Small intestine (tissue), 7 donors: ENCODE measurements around the gene HEXA. TPM values are rescaled to one million over a fixed set of nuclear protein-coding genes. Genes with fewer than 3 reads are reported as not detected.

Source experiments
- DNase-seq, 2 donors: peaks; one replicate each; pipeline versions ENCODE4 v3.0.0 to v3.0.0-alpha.2; 2013
- FAIRE-seq: peaks from 2 replicates; lab custom pipeline; 2012; peaks lifted over from hg19 to GRCh38; lab: Jason Lieb, UNC
- H3K27ac ChIP-seq, 3 donors: one replicate each; pipeline ENCODE4 v1.5.1; 2013; ENCODE audit warnings: low read length in 2 of 3, mild to moderate bottlenecking in 2 of 3, control low read depth in 1 of 3, inconsistent platforms in 1 of 3, low read depth in 1 of 3, moderate library complexity in 1 of 3
- H3K27me3 ChIP-seq, 3 donors: one replicate each; pipeline ENCODE4 v1.6.1; 2013; ENCODE audit warnings: low read length in 3 of 3, inconsistent platforms in 1 of 3; ENCODE audit not compliant: control insufficient read depth in 3 of 3, insufficient read depth in 3 of 3
- H3K36me3 ChIP-seq, 3 donors: one replicate each; pipeline ENCODE4 v1.6.1; 2013; ENCODE audit warnings: low read length in 3 of 3, inconsistent platforms in 1 of 3, low read depth in 1 of 3, mild to moderate bottlenecking in 1 of 3, moderate library complexity in 1 of 3; ENCODE audit not compliant: control insufficient read depth in 3 of 3, insufficient read depth in 2 of 3
- H3K4me1 ChIP-seq, 3 donors: one replicate each; pipeline ENCODE4 v1.6.1; 2013; ENCODE audit warnings: low read length in 2 of 3, inconsistent platforms in 1 of 3, low read depth in 1 of 3, mild to moderate bottlenecking in 1 of 3, moderate library complexity in 1 of 3; ENCODE audit not compliant: control insufficient read depth in 3 of 3, insufficient read depth in 2 of 3
- H3K4me3 ChIP-seq, 3 donors: one replicate each; pipeline ENCODE4 v1.5.1; 2013; ENCODE audit warnings: low read length in 3 of 3, control low read depth in 1 of 3, inconsistent platforms in 1 of 3, low read depth in 1 of 3, mild to moderate bottlenecking in 1 of 3, moderate library complexity in 1 of 3
- H3K9me3 ChIP-seq, 2 donors: one replicate each; pipeline ENCODE4 v1.6.1; 2013; ENCODE audit warnings: low read depth in 1 of 2, low read length in 1 of 2; ENCODE audit not compliant: control insufficient read depth in 2 of 2, insufficient read depth in 1 of 2
- WGBS, 3 donors: extraction: QIAGEN DNeasy Blood & Tissue Kit; methylation state at CpG; one replicate each; pipeline ENCODE4 v1.1.7; 2013; 5-methylcytosine and 5-hydroxymethylcytosine counted together
- polyA plus RNA-seq, 4 donors: library from polyadenylated mRNA; stranded (reverse) in 3 of 4; unstranded in 1 of 4; fragments of 200-250 nt in 3 of 4; fragments of 120-200 nt in 1 of 4; gene quantifications; one replicate each; pipeline versions ENCODE4 v1.2.1 to v1.2.3, GENCODE V29; 2013
- donor health status: healthy with polysubstance abuse.
- donor health status: control.
- donor health status: control.
- donor health status: Bipolar disorder and iron deficiency.
- donor health status: healthy.

HEXA gene
- polyA plus RNA-seq, 4 donors = 39.7 to 255 (median 83.4) TPM

DNA sequence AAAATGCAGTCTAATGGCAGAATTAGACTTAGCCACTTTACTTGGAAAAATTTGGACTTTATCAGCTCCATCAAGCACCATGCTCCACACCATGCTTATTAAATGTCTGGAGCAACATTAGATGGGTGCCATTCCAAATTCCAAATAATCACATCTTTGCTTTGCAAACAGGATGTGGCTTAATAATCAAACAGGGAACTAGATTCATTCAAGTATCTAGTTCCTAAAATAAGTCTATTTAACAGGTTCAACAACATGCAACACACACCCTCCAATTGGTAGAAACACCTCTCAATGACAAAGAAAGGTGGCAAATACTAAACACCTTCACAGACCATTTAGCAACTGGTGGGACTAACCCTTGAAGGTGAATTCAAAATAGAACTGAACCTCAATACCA lies 3.5 kb downstream of the HEXA start:
- DNase-seq (no peak), FAIRE-seq (no peak)
- Histone ChIP-seq H3K27me3 (no peaks in the 10 kb centered on the region), H3K9me3 (no peaks in the 10 kb centered on the region), H3K36me3 (peaks cover 0 to 7% (median 2%) of the 10 kb centered on the region in 3 donors), H3K27ac (no peak overlapping the region), H3K4me1 (peaks cover 0 to 7% (median 2%) of the 10 kb centered on the region in 3 donors), H3K4me3 (no peak overlapping the region)

DNA sequence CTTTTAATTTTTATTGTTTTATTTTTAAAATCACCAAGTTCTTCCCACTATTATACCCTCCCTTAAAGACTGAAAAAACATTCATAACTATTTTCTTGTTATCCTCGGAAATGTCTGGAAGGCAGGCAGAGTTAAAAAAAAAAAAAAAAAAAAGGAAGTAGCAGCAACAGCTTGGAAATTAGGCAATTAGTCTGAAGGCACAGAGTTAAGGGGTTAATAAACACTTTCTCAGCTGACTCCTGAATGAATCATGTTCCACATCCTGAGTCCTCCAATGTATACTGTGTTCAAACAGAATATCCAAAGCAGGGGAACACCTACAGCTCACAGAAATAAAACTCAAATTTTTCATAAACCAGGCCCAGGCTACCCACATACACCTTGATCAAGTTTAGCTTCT lies 5.8 kb downstream of the HEXA start:
- FAIRE-seq (no peak), DNase-seq (no peak)
- Histone ChIP-seq H3K4me1 (peaks cover 0 to 7% (median 2%) of the 10 kb centered on the region in 3 donors), H3K4me3 (no peak overlapping the region), H3K9me3 (no peaks in the 10 kb centered on the region), H3K36me3 (peaks cover 0 to 7% (median 2%) of the 10 kb centered on the region in 3 donors), H3K27ac (no peak overlapping the region), H3K27me3 (no peaks in the 10 kb centered on the region)
- 81 to 93% (median 90%) methylated on average over 1 of the region's 1 CpG for WGBS, 3 donors

DNA sequence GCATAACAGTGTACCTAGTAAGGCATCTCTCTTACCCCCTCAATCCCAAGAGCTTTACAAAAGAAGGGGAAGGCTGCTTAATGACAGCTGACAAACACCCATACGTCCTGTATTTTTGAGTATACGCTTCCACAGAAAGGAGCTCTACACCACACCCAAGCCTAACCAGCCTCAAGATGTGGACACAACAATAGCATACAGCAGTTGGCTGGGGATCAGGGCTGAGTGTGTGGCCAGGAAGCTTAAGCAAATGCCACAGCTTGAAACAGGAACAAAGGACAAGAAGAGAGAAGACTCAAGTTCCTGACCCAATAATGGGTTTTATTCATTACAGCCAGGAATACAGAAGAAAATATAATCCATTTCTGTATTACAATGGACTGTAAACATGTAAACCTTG lies 6.9 kb downstream of the HEXA start:
- H3K27ac ChIP-seq = no peak overlapping the region
- no peaks in the 10 kb centered on the region for H3K9me3 ChIP-seq
- H3K36me3 ChIP-seq = peaks cover 0 to 8% (median 2%) of the 10 kb centered on the region in 3 donors
- H3K4me3 ChIP-seq = no peak overlapping the region
- DNase-seq (no peak), FAIRE-seq (no peak)
- H3K27me3 ChIP-seq = no peaks in the 10 kb centered on the region
- peaks cover 0 to 3% (median 2%) of the 10 kb centered on the region in 3 donors for H3K4me1 ChIP-seq
- 68 to 85% (median 77%) methylated on average over 2 of the region's 2 CpGs for WGBS, 3 donors

DNA sequence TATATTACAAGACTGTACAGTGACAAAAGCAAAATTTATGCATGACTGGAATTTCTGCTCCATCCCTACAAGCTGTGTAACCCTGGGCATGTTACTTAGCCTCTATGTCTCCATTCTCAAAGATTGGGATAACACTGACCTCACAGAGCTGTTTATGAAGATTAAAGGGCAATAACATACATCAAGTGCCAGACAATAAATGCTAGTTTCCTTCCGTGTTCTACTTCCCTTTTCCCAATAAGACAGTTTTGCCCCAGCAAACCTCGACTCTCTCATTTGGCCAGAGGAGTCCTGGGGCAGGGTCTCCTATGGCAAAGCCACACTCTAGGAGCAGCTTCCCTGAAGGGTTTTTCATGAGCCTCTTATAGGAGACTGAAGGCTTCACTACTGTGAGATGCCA lies 7.5 kb downstream of the HEXA start:
- Histone ChIP-seq H3K27me3 (no peaks in the 10 kb centered on the region), H3K36me3 (peaks cover 0 to 11% (median 2%) of the 10 kb centered on the region in 3 donors), H3K9me3 (no peaks in the 10 kb centered on the region), H3K4me3 (no peak overlapping the region), H3K4me1 (peaks cover 0 to 3% (median 2%) of the 10 kb centered on the region in 3 donors), H3K27ac (no peak overlapping the region)
- WGBS, 3 donors = 26 to 66% (median 46%) methylated on average over 2 of the region's 2 CpGs
- no peak for FAIRE-seq
- peak in 1 of 2 donors; percentile 28 for DNase-seq

DNA sequence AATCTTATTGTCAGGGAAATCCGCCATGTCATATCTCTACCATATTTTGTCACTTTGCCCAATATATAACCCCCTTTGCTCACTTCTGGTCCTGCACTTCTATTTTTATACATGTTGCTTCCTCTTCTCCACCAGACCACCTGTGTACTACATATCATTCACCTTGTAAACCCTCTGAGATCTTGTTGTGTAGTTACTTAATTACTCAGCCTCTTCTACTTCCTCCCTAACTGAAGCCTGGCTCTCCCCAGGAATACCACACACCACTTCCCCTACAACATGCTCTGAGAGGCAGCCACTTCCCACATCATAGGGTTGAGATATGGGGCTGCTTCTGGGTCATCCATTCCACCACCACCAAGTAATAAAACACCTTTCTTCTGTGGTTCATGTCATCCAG lies 10.0 kb downstream of the HEXA start:
- Histone ChIP-seq H3K27me3 (no peaks in the 10 kb centered on the region), H3K4me1 (peaks cover 0 to 3% (median 2%) of the 10 kb centered on the region in 3 donors), H3K36me3 (peaks cover 0 to 10% (median 0%) of the 10 kb centered on the region in 3 donors), H3K4me3 (no peak overlapping the region), H3K27ac (no peak overlapping the region), H3K9me3 (no peaks in the 10 kb centered on the region)
- peak in 1 of 2 donors; percentile 14 for DNase-seq
- 76 to 92% (median 83%) methylated on average over 1 of the region's 1 CpG for WGBS, 3 donors
- FAIRE-seq = no peak

DNA sequence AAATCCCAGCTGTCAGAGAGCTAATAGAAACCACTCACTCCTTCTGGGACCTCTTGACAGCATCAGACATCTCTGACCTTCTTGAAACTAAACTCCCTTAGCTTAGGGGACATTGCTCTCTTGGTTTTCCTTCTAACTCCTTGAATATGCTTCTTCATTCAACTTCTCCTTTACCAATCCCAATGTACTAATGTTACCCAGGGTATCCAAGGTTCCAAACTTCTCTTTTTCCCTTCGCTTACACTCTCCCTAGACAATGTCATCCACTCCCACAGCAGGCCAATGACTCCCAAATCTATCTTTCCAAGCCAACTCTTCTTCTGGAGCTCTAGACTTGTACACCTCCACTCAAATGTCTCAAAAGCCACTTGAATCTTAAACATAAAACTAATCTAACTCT lies 14.6 kb downstream of the HEXA start:
- Histone ChIP-seq H3K27me3 (no peaks in the 10 kb centered on the region), H3K36me3 (peaks cover 0 to 25% (median 2%) of the 10 kb centered on the region in 3 donors), H3K27ac (no peak overlapping the region), H3K9me3 (no peaks in the 10 kb centered on the region), H3K4me1 (peaks cover 0 to 3% (median 0%) of the 10 kb centered on the region in 3 donors), H3K4me3 (no peak overlapping the region)
- DNase-seq (no peak), FAIRE-seq (no peak)
- 93 to 100% (median 100%) methylated on average over 1 of the region's 1 CpG for WGBS, 3 donors

DNA sequence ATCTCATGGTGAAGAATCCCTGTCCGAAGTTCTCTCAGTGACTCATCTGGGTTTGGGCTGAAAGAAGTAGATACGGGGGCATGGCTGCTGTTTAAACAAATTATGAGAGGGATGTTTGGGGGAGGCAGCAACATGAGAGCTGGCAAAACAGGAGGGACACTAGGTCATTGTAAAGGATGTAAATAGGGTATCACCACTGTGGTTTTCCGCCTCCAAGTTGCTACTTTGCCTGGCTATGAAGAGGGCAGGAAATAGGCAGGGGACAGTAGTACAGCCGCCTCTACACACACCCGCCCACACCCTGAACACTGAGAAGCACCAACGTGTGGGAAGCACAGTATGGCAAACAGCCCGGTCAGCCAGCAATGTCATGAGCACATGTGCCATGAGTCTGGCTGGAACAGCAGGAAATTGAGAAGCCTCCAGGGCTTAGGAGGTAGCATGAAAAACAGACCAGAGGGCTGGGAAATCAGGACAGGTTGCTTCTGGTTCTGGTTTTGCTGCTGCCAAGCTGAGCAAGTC lies 17.1 kb downstream of the HEXA start:
- H3K4me3 ChIP-seq = no peak overlapping the region
- H3K9me3 ChIP-seq = no peaks in the 10 kb centered on the region
- peaks cover 0 to 3% (median 0%) of the 10 kb centered on the region in 3 donors for H3K4me1 ChIP-seq
- no peaks in the 10 kb centered on the region for H3K27me3 ChIP-seq
- no peak for FAIRE-seq
- 60 to 66% (median 61%) methylated on average over 7 of the region's 7 CpGs for WGBS, 3 donors
- DNase-seq = peak in 1 of 2 donors; percentile 14
- peaks cover 8 to 41% (median 14%) of the 10 kb centered on the region in 3 donors for H3K36me3 ChIP-seq
- H3K27ac ChIP-seq = peak overlapping the region in 1 of 3 donors; percentile 5

DNA sequence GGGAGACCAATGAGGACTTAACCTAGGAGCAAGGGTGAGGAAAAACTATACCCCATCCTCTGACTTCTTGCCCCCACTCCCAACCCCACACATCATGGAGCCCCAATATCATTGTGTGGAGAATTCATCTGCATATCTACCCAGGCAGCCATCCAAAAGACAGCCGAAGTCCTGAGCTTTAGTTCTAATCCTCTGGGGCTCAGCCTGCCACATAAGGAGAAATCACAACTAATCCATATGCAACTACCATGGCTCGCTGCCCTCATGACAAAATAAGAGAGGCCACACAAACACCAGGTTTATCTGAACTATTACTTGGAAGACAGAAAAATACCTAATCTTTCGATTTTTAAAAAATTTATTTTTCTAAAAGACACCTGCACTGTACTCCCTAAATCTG lies 17.7 kb downstream of the HEXA start:
- Histone ChIP-seq H3K27me3 (no peaks in the 10 kb centered on the region), H3K27ac (no peak overlapping the region), H3K36me3 (peaks cover 8 to 39% (median 19%) of the 10 kb centered on the region in 3 donors), H3K4me1 (peaks cover 0 to 3% (median 0%) of the 10 kb centered on the region in 3 donors), H3K4me3 (no peak overlapping the region), H3K9me3 (no peaks in the 10 kb centered on the region)
- 85 to 96% (median 92%) methylated on average over 3 of the region's 3 CpGs for WGBS, 3 donors
- FAIRE-seq (no peak), DNase-seq (no peak)

DNA sequence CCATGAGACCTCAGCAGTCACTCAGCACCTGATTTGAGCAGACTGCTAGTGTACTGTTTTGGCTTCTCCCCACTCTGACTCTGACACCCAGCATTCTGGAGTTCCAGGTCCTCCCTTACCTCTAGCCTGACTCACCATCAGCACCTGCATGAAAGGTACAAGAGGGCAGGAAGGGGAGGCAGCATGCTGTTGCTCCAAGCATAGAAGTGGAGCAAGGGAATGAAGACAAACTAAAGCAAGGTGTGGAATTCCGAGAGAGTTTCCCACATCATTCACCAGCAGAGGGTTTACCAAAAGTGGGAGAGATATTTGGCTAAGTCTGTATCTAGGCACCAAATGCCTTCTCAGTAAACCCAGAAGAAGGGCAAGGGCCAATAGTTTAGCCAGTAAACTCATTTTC lies 21.3 kb downstream of the HEXA start:
- no peaks in the 10 kb centered on the region for H3K9me3 ChIP-seq
- 90 to 100% (median 95%) methylated on average over 1 of the region's 1 CpG for WGBS, 3 donors
- H3K27me3 ChIP-seq = no peaks in the 10 kb centered on the region
- peaks cover 0 to 3% (median 0%) of the 10 kb centered on the region in 3 donors for H3K4me1 ChIP-seq
- no peak overlapping the region for H3K4me3 ChIP-seq
- no peak for DNase-seq
- no peak overlapping the region for H3K27ac ChIP-seq
- FAIRE-seq = no peak
- H3K36me3 ChIP-seq = peaks cover 26 to 70% (median 33%) of the 10 kb centered on the region in 3 donors
